SIG-M5 (cell line): Measurements from ENCODE around the gene WNK1.

Source experiments
- DNase-seq: peaks from one replicate; lab custom pipeline; 2025; lab: John Stamatoyannopoulos, UW

WNK1 gene

DNA sequence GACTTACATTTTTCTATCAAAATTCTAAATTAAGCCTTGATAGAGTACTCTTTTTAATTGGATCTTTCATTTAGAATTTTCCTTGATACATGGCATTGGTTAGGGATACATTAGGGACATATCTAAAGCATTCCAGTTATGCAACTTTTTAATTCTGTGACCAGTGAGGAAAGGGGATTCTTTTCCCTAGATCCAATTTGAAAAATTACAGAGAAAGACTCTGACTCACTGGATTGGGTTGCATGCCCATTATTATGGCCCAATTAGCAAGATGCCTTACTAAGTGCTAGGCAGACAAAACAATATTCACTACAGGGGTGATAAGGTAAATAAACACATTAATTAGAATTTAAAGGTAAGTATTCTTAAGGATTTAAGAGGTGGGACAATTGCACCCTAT lies 202.4 kb downstream of the WNK1 start:
- no peak for DNase-seq

DNA sequence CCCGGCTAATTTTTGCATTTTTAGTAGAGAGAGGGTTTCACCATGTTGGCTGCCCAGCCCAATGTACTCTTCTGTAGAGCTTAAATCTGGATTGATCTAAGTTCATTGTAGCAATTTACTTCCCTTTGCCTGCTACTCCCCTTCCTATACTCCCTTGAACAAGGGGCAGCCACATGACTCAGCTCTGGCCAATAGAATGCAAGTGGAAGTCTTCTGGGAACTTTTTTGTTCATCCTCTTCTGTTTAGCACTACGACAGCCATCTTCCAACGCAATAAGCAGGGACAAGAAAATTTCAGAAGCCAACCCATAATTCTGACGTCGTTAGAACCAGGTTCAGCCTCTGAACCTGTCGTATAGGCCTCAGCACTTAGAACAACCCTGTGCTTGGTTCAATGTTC lies 203.6 kb downstream of the WNK1 start:
- DNase-seq: no peak

DNA sequence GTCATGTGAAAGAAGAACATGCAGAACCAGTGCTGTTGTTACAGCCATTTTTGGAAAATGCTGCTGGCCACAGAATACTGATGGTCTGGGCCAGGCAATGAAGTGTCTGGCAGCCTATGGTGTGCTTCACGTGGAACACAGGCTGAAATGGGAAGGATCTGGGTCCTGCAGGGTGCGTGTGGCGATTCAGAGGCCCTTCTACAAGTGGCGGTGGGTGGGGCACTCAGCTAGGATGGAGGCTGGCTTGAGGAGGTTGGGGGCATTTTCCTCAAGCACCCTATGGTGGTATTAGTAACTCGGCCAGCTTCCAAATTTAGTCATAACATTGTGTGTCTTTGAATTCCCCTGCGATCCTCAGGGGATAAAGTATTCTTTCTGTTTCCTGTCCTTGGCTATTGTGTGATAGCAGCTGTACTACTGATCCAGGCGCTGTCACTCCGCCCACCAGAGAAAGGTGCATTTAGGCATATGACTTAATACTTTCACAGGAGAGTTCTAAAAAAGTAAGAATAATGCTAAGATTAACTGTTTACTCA lies 206.3 kb downstream of the WNK1 start:
- DNase-seq: no peak
